OCI-LY1 (cell line): ENCODE results near the gene PTPN18.

Experiments used
- H2AFZ ChIP-seq: fragments of 200-600 bp; sonication (generic), shearing (Covaris generic); 2 replicates; pipeline ENCODE4 v1.6.0; 2014; ENCODE audit warnings: antibody characterized with exemption, mild to moderate bottlenecking, low read length
- H3F3A ChIP-seq: fragments of 200-600 bp; sonication (generic), shearing (Covaris generic); 2 replicates; pipeline ENCODE4 v1.6.0; 2014; ENCODE audit warnings: mild to moderate bottlenecking, antibody characterized with exemption, low read length, moderate library complexity; ENCODE audit not compliant: insufficient read depth
- H3K27ac ChIP-seq: fragments of 200-600 bp; sonication (generic); 2 replicates; pipeline ENCODE4 v1.5.1; 2014; ENCODE audit warnings: low read length, mixed run types, mild to moderate bottlenecking, low read depth; ENCODE audit not compliant: poor library complexity, severe bottlenecking
- H3K27me3 ChIP-seq: fragments of 200-600 bp; sonication (generic); 2 replicates; pipeline ENCODE4 v1.6.0; 2014; ENCODE audit warnings: antibody characterized with exemption, mild to moderate bottlenecking, low read length, moderate library complexity; ENCODE audit not compliant: insufficient read depth
- H3K36me3 ChIP-seq: fragments of 200-600 bp; sonication (generic); 2 replicates; pipeline ENCODE4 v1.6.1; 2014; ENCODE audit warnings: mild to moderate bottlenecking, antibody characterized with exemption, low read length, moderate library complexity, mixed read lengths; ENCODE audit not compliant: insufficient read depth
- H3K4me1 ChIP-seq: fragments of 200-600 bp; sonication (generic); 2 replicates; pipeline ENCODE4 v1.5.1; 2014; ENCODE audit warnings: mild to moderate bottlenecking, low read length, moderate library complexity; ENCODE audit not compliant: insufficient read depth, severe bottlenecking
- H3K4me2 ChIP-seq: fragments of 200-600 bp; sonication (generic), shearing (Covaris generic); 2 replicates; pipeline ENCODE4 v1.6.1; 2014; ENCODE audit warnings: low read length
- H3K4me3 ChIP-seq: fragments of 200-600 bp; sonication (generic); 2 replicates; pipeline ENCODE4 v1.5.1; 2014; ENCODE audit warnings: low read length, low read depth, mild to moderate bottlenecking, mixed read lengths; ENCODE audit not compliant: poor library complexity, severe bottlenecking
- H3K79me2 ChIP-seq: fragments of 200-600 bp; shearing (Covaris generic); 2 replicates; pipeline ENCODE4 v1.6.1; 2016; ENCODE audit warnings: mixed run types, low read length, mixed read lengths; ENCODE audit not compliant: insufficient read depth
- H3K9ac ChIP-seq: fragments of 200-600 bp; sonication (generic), shearing (Covaris generic); 2 replicates; pipeline ENCODE4 v1.6.1; 2014; ENCODE audit warnings: mild to moderate bottlenecking, low read length, mixed read lengths
- H3K9me2 ChIP-seq: fragments of 200-600 bp; sonication (generic), shearing (Covaris generic); 2 replicates; pipeline ENCODE4 v1.6.1; 2014; ENCODE audit warnings: low read depth, mild to moderate bottlenecking, low read length, mixed read lengths
- H3K9me3 ChIP-seq: fragments of 200-600 bp; shearing (Covaris generic); 2 replicates; pipeline ENCODE4 v1.6.1; 2014; ENCODE audit warnings: low read length, mixed read lengths
- H4K20me1 ChIP-seq: fragments of 200-600 bp; sonication (generic), shearing (Covaris generic); 2 replicates; pipeline ENCODE4 v1.6.0; 2016; ENCODE audit warnings: mild to moderate bottlenecking, low read length; ENCODE audit not compliant: insufficient read depth
- CTCF ChIP-seq: fragments of 200-600 bp; sonication (generic), shearing (Covaris generic); IDR thresholded peaks from 2 replicates; pipeline ENCODE4 v1.5.1; 2017; ENCODE audit warnings: mild to moderate bottlenecking, antibody characterized with exemption, low read length, moderate library complexity, mixed read lengths
- EZH2 ChIP-seq: fragments of 200-600 bp; sonication (generic), shearing (Covaris generic); IDR thresholded peaks from 2 replicates; pipeline ENCODE4 v1.8.0; 2017; ENCODE audit warnings: borderline replicate concordance, mixed run types, mild to moderate bottlenecking, antibody characterized with exemption, low read length, moderate library complexity, mixed read lengths

PTPN18 gene

DNA sequence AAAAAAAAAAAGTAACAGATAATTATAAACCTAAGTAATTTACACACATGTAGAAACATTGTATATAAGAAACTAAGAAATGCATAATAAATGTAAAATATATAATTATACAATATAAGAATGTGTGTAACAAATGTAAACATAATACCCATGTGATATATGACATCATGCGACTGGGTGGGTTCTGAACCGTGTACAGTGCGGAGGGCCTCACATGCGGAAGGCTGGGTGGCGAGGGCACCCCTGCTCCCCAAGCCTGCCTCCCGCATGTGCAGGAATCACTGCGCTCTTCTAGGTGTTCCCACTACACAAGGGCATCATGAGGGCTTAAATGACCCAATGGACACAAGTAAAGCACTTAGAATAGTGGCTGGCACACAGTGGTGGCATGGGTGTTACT, 2.0 kb downstream of the PTPN18 start:
- no peaks in the 10 kb centered on the region for H3K9me3 ChIP-seq
- no peaks in the 10 kb centered on the region for H3K79me2 ChIP-seq
- no peak overlapping the region for H3K4me3 ChIP-seq
- no peaks in the 10 kb centered on the region for H3K27me3 ChIP-seq
- no peak overlapping the region for H2AFZ ChIP-seq
- TF ChIP-seq EZH2 (no peak), CTCF (no peak)
- no peak overlapping the region for H3K9ac ChIP-seq
- no peaks in the 10 kb centered on the region for H3F3A ChIP-seq
- H3K4me2 ChIP-seq, result no peak overlapping the region
- H3K27ac ChIP-seq, result no peak overlapping the region
- H3K9me2 ChIP-seq, result no peaks in the 10 kb centered on the region
- no peaks in the 10 kb centered on the region for H4K20me1 ChIP-seq
- H3K4me1 ChIP-seq, result peaks cover 35% of the 10 kb centered on the region
- peaks cover 32% of the 10 kb centered on the region for H3K36me3 ChIP-seq

DNA sequence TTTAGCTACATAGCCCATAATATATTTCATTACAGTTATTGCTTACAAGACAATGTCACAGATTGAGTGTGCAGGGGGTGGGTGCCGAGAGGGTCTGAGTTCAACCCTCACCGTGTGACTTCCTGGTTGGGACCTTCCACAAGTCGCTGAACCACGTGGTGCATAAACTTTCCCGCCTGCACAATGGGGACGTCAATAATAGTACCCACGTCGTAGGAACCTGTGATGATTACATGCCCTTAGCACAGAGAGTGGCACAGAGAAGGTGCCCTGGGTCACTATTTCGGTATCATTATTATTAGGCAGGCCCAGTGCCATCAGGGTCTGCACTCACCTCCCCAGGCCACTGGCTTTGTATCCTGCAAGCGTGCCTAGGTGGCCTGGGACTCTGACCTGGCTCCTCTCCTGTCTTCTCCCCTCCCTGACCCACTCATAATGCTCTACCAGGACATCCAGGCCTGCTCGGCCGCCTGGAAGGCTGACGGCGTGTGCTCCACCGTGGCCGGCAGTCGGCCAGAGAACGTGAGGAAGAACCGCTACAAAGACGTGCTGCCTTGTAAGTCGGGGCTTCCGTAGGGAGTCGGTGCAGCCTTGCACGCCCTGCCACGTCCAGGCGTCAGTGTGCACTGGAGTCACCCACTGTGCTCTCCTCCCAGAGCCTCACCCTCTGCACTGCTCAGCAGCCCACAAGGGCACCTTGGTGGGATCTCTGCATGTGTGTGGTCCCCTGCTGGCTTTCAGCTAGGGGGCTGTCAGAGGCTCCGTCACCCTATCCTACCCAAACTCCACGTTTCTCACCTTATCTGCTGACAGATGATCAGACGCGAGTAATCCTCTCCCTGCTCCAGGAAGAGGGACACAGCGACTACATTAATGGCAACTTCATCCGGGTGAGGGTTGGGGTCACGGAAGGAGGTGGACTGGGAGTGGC, 2.8 kb downstream of the PTPN18 start:
- peaks cover 37% of the 10 kb centered on the region for H3K36me3 ChIP-seq
- TF ChIP-seq EZH2 (no peak), CTCF (no peak)
- H3K9me3 ChIP-seq, result no peaks in the 10 kb centered on the region
- H3F3A ChIP-seq, result no peaks in the 10 kb centered on the region
- H3K27me3 ChIP-seq, result no peaks in the 10 kb centered on the region
- H3K9me2 ChIP-seq, result no peaks in the 10 kb centered on the region
- no peak overlapping the region for H3K9ac ChIP-seq
- H3K4me3 ChIP-seq, result no peak overlapping the region
- H4K20me1 ChIP-seq, result no peaks in the 10 kb centered on the region
- H2AFZ ChIP-seq, result no peak overlapping the region
- H3K79me2 ChIP-seq, result no peaks in the 10 kb centered on the region
- H3K4me1 ChIP-seq, result peaks cover 27% of the 10 kb centered on the region
- H3K27ac ChIP-seq, result no peak overlapping the region
- H3K4me2 ChIP-seq, result no peak overlapping the region

GRCh38 chr2:130359466-130359865, 3.6 kb downstream of the PTPN18 start:
- H3K9ac ChIP-seq, result no peak overlapping the region
- H3K9me2 ChIP-seq, result no peaks in the 10 kb centered on the region
- no peaks in the 10 kb centered on the region for H3K79me2 ChIP-seq
- H3K4me1 ChIP-seq, result peaks cover 19% of the 10 kb centered on the region
- no peak overlapping the region for H3K4me2 ChIP-seq
- no peaks in the 10 kb centered on the region for H3K9me3 ChIP-seq
- peaks cover 45% of the 10 kb centered on the region for H3K36me3 ChIP-seq
- H3K27me3 ChIP-seq, result no peaks in the 10 kb centered on the region
- TF ChIP-seq EZH2, result no peak
- no peak for TF ChIP-seq CTCF
- H2AFZ ChIP-seq, result no peak overlapping the region
- no peaks in the 10 kb centered on the region for H3F3A ChIP-seq
- no peak overlapping the region for H3K4me3 ChIP-seq
- H4K20me1 ChIP-seq, result no peaks in the 10 kb centered on the region
- no peak overlapping the region for H3K27ac ChIP-seq
